ENCODE data around the gene ADD2. TPM values are rescaled to one million over a fixed set of nuclear protein-coding genes. Genes with fewer than 3 reads are reported as not detected.
A peak's percentile ranks its signal among the peaks of the same experiment; 100 is the strongest.

The ADD2 gene
- polyA plus RNA-seq, 1 donor = 3.0 TPM

- DNase-seq = no peak
Measured at GRCh38 chr2:70670626-70671025, 97.4 kb downstream of the ADD2 start.

- no peak for DNase-seq
Measured at GRCh38 chr2:70670202-70670601, 97.8 kb downstream of the ADD2 start.

GRCh38 chr2:70668911-70669310 lies 99.1 kb downstream of the ADD2 start:
- DNase-seq = no peak

DNA sequence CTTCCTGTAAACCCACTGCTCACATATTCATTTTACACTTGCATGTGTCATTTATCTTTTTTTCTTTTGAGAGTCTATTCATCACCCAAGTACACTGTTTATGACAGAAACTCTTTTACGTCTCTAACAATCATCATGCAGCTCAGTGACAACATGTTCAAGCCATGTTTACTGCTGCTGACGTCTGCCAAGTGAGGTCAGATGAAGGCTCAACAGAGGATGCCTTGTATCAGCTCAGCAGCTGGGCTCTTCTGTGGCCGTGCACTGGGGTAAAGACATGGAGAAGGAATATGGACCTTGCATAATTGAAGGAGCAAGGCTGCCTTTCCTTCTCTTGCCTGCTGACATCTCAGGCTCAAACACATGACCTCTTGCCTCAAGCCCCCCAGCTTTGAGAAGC lies 99.6 kb downstream of the ADD2 start:
- DNase-seq = no peak

DNA sequence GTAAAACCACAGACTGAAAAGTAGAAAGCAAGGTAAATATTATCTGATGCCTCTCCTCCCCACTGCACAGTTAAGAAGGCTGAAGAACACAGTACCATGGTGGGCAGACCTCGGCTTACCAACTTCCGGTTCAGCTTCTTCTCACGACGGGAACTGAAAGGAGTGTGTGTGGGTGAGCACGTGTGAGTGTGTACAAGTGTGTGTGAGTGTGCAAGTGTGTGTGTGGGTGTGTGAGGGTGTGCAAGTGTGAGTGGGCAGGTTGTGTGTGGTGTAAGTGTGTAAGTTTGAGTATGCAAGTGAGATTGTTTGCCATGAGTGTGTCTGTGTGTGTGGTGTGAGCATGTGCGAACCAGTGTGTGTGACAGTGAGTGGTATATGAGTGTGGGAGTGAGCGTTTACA lies 103.5 kb downstream of the ADD2 start:
- no peak for DNase-seq

DNA sequence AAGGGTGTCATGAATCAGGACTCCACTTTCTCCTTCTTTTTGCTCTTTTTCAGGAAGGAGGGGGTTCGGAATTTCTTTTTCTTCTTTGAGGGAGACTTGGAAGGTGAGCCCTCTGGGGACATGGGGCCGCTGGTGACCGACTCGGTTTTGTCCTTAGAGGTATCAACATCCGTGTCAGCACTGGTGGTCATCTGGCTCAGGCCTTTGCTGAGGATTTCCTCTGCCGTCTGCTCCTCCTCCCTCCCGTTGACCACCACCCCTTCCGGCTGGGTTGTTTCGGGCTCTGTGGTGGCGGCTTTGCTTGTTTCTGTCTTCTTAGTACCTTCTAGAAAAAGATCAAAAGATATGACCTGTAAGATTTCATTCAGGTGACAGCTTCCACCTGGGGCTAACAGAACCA lies 104.6 kb downstream of the ADD2 start:
- DNase-seq = no peak

DNA sequence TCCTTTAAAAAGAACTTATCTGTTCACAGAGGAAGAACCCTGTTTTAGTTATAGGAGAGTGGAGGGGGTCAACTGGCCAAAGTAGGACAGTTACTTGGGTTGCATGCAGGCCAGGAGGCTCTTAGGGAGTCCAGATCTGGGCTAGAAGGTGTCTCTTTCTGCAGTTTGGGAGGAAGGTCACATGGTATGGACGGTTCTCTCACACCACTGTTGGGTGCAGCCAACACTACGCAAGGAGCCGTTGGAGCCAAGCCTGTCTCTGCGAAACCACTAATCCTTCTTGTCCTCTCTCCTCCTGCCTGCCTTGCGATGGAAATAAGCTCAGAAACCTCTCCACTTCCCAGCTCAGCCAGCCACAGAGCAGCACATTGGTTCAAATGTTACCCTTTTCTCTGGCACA lies 108.4 kb downstream of the ADD2 start:
- DNase-seq = no peak

DNA sequence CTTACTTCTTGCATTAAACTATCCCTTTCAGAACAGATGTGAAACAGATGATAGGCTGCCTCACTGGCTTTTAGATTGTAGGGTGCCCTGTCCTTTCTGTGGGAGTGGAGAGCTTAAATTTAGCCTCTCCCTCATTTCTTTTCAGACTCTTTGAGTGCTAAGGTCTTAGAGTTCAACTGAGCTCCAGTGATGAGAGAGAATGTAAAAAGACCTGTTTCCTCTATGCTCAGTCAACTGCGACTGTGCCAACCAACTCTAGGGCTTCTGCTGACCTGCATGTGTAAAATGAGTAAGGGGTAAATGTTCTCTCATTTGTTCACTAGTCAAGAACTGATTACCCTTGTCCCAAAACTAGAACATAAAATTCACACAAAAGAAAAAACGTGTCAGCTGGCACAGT lies 109.5 kb downstream of the ADD2 start:
- no peak for DNase-seq

- DNase-seq = no peak
Measured at GRCh38 chr2:70657246-70657645, 110.8 kb downstream of the ADD2 start.

DNA sequence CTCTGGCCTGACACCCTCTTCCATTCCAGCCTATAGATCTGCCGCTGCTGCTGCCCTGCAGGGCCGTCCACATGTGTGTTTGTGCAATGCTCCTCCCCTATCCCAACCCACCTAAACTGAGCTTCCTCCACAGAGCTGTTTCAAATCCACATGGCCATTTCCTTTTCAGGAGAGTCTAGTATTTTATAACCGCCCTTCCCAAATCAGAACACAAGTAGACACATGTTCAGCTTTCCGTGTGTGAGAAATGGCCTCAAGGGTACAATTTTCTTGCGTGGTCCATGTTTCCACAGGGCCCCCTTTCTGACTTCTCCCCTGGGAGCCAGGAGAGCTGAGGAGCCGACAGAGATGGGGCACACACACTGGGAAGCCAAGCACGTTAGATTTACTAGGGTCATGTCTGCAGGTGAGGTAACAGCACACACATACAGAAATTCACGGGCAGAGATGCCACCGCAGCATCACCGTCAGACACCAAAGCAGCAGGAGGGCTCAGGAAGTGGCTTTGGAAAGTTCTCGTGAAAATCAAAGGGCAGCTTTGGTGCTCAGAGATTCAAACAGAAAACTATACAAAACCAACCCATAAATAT lies 111.5 kb downstream of the ADD2 start:
- DNase-seq = no peak

DNA sequence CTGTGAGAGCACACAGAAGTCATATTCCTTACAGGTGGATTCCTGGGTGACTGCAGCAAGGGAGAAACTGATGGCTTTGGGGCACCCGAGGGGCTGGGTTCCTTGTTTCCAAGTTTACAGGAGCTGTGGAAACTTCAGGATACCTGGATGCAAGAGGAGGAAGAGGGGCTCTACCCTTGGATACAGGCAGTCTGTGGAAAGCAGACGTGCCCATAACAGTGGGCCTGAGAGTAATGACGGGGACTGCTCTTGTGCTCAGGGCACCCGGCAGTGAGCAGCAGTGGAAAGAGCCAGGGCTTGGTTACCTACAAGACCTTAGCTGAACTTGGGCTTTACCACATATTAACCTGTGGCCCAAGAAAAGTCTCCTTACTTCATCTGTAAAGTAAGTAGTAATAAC lies 112.2 kb downstream of the ADD2 start:
- no peak for DNase-seq

GRCh38 chr2:70655211-70655610 lies 112.8 kb downstream of the ADD2 start:
- DNase-seq = peak; percentile 7

DNA sequence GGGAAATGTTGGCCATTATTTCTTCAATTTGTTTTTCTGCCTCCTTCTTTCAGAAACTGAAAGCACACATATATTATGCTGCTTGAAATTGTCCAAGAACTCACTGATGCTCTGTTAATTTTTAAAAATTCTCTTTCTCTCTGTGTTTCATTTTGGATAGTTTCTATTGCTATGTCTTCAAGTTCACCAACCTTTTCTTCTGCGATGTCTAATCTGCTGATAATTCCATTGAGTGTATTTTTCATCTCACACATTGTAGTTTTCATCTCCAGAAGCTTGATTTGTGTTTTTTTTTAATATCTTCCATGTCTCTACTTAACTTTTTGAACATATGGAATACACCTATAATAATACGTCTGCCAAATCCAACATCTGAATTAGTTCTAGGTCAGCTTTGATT lies 116.3 kb downstream of the ADD2 start:
- DNase-seq = no peak

- DNase-seq = no peak
Measured at GRCh38 chr2:70651014-70651413, 117.0 kb downstream of the ADD2 start.

GRCh38 chr2:70648961-70649360 lies 119.0 kb downstream of the ADD2 start:
- DNase-seq = no peak

DNA sequence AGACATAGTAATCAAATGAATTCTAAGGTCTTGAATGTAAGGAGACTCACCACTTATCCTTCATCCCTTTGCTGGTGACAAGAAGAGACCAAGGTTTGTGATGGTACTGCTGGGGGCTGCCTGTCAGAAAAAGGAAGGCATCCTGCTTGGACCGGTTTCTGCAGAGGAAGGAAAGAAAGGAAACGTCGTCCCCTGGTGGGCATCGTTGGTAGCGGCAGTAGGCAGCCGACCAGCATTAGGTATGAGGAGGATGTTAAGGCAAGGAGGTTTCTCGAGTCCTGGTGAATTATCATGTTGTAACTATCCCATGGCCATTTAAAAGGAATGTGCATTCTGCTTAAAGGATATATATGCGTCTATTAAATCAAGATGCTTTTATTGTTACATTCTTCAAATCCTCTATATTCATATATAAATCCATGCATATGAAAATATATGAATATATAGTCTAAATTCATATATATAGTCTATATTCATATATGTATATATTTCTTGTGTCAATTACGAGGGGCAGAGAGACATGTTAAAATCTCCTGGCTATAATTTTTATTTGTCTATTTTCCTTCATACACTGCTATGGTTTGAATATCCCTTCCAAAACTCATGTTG lies 120.0 kb downstream of the ADD2 start:
- peak; percentile 53 for DNase-seq

DNA sequence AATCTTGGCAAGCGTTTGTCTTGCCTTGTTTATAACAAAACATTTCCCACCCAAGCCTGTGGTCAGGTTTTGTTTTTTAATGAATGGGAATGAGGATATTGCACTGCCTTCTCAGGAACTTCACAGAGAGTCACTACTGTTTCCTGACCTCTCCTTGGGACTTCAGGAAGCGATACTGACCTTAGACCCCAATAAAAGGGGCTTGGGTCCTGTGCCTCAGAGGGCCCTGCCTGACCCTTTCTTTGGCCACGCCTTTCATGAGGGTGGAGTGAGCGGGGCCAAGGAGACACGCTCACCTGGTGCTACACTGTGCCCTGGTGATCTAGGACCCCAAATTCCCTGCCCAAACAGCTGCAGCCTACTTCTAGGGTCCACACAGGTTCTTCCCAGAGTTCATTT lies 121.6 kb downstream of the ADD2 start:
- DNase-seq = no peak

- no peak for DNase-seq
Measured at GRCh38 chr2:70645733-70646419, 122.1 kb downstream of the ADD2 start.

GRCh38 chr2:70643715-70644114 lies 124.3 kb downstream of the ADD2 start:
- no peak for DNase-seq

- DNase-seq = no peak
Measured at GRCh38 chr2:70641263-70641784, 126.7 kb downstream of the ADD2 start.

- DNase-seq = no peak
Measured at GRCh38 chr2:70639841-70640436, 128.1 kb downstream of the ADD2 start.

DNA sequence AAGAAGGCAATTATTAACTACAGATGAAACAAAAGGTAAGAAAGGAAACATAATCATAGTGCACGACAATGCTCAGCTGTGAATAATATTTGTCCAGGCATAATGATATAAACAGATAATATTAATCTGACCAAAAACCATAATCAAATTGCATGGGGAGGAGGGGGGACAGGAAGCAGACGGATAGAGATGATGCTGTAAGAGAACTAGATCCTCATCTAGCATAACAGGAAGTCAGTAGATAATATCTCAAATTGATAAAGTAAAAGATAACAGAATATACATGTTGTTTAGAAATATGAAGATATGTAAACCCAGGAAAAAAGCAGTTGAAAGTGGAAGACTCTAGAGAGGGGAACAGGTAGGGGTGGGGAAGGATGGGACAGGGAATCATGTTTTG lies 129.4 kb downstream of the ADD2 start:
- no peak for DNase-seq

- no peak for DNase-seq
Measured at GRCh38 chr2:70633508-70633907, 134.5 kb downstream of the ADD2 start.

DNA sequence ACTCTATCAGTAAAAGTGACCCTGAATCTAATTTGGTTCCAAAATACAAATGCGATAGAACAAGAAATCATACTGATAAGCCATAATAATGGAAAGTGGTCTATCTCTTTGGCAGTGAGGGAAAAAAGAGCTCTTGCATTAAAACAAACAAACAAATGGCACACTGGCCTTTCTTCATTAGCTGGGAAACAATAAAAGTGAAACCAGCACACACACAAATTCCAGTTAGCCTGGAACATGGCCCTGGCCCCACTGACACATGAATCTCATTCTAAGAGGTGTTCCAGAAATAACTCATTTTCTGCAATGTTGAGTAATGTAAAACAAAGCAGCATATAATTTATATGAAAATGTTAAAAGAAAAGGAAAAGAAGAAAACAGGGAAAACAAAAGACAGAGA lies 135.0 kb downstream of the ADD2 start:
- no peak for DNase-seq

Data from hindlimb muscle (tissue), 1 donor.